Fibroblast of the aortic adventitia (primary cell): ENCODE results near the gene RSPO3. TPM values are rescaled to one million over a fixed set of nuclear protein-coding genes. Genes with fewer than 3 reads are reported as not detected.

Experiments used
- DNase-seq: peaks from one replicate; pipeline ENCODE4 v3.0.0-alpha.2; 2010; ENCODE audit warnings: low read depth
- H3K4me3 ChIP-seq: 2 replicates; pipeline ENCODE4 v1.5.1; 2011; ENCODE audit warnings: low read depth, mild to moderate bottlenecking, control low read depth, low read length, moderate library complexity
- CTCF ChIP-seq: IDR thresholded peaks from 2 replicates; pipeline ENCODE4 v1.5.1; 2011; ENCODE audit warnings: mild to moderate bottlenecking, low read length, control low read depth, inconsistent platforms; ENCODE audit not compliant: insufficient read depth
- total RNA-seq: library from RNA; depleted of rRNA; stranded (reverse); fragments of >200 nt; gene quantifications from 2 replicates; pipeline ENCODE4 v1.2.3, GENCODE V29; 2012; ENCODE audit warnings: low replicate concordance

Gene RSPO3
- total RNA-seq, 1 donor, result 2.5 TPM

GRCh38 chr6:127173156-127173940 lies 54.9 kb downstream of the RSPO3 start:
- no peak for TF ChIP-seq CTCF
- no peak for DNase-seq
- H3K4me3 ChIP-seq, result no peak overlapping the region

GRCh38 chr6:127176146-127176545 lies 57.7 kb downstream of the RSPO3 start:
- DNase-seq, result peak; percentile 70
- no peak for TF ChIP-seq CTCF
- H3K4me3 ChIP-seq, result no peak overlapping the region

- DNase-seq, result peak; percentile 91
- no peak overlapping the region for H3K4me3 ChIP-seq
- TF ChIP-seq CTCF, result no peak
Observed at GRCh38 chr6:127177030-127177922, 58.8 kb downstream of the RSPO3 start.

GRCh38 chr6:127177923-127178231 lies 59.4 kb downstream of the RSPO3 start:
- no peak for TF ChIP-seq CTCF
- no peak for DNase-seq
- no peak overlapping the region for H3K4me3 ChIP-seq

GRCh38 chr6:127178746-127179145 lies 60.3 kb downstream of the RSPO3 start:
- H3K4me3 ChIP-seq, result no peak overlapping the region
- DNase-seq, result no peak
- no peak for TF ChIP-seq CTCF

GRCh38 chr6:127180426-127180825 lies 62.0 kb downstream of the RSPO3 start:
- H3K4me3 ChIP-seq, result no peak overlapping the region
- no peak for TF ChIP-seq CTCF
- DNase-seq, result no peak
